ENCODE data around the gene PPP1R7. TPM values are rescaled to one million over a fixed set of nuclear protein-coding genes. Genes with fewer than 3 reads are reported as not detected.

Gene PPP1R7
- polyA plus RNA-seq, 1 of the 3 experiments (the other 2 are of a cell fraction), result 56.9 TPM

GRCh38 chr2:241219856-241220356, 69.6 kb downstream of the PPP1R7 start:
- Histone ChIP-seq H3K27me3 (ENCODE audit: insufficient read depth) (no peaks in the 10 kb centered on the region), H4K20me1 (ENCODE audit: insufficient read depth) (no peaks in the 10 kb centered on the region; the same call in 1 of the 2 replicates), H3K9me2 (no peaks in the 10 kb centered on the region), H3F3A (replicated peaks; ENCODE audit: insufficient read depth) (peaks cover 19% of the 10 kb centered on the region), H3K79me2 (ENCODE audit: insufficient read depth) (no peaks in the 10 kb centered on the region), H3K4me3 (ENCODE audit: low read depth in 2 of 2, low read length in 1 of 2) (no peak overlapping the region), H3K9ac (no peak overlapping the region), H3K27ac (ENCODE audit: low read depth in 2 of 2, low read length in 1 of 2) (no peak overlapping the region), H3K36me3 (replicated peaks in 1 of 2; ENCODE audit: control insufficient read depth in 1 of 2, insufficient read depth in 2 of 2, low read length in 1 of 2) (no peaks in the 10 kb centered on the region), H2AFZ (ENCODE audit: low read depth) (no peak overlapping the region), H3K4me2 (0 out of 2 replicates have a peak overlapping the region, but pooled peaks have one; percentile 90), H3K9me3 (no peaks in the 10 kb centered on the region), H3K4me1 (ENCODE audit: control insufficient read depth in 1 of 2, insufficient read depth in 2 of 2, low read depth in 1 of 2, low read length in 1 of 2) (peaks cover 15 to 21% of the 10 kb centered on the region in 2 experiments; a peak in 2 of 4 replicates)
- WGBS (ENCODE audit: low lambda C conversion rate), result 96% methylated on average over 6 of the region's 6 CpGs
- CTCF ChIA-PET, result no interaction called here
- POLR2A ChIA-PET, result no interaction called here
- TF ChIP-seq RAD21 (IDR thresholded peaks at IDR 0.05; ENCODE audit: low read length) (no peak), FOXM1 (IDR thresholded peaks at IDR 0.05; ENCODE audit: low read depth) (no peak), RCOR1 (IDR thresholded peaks at IDR 0.05; ENCODE audit: low read length) (no peak)
- no peak for DNase-seq

- Histone ChIP-seq H3F3A (replicated peaks; ENCODE audit: insufficient read depth) (peaks cover 27% of the 10 kb centered on the region), H4K20me1 (ENCODE audit: insufficient read depth) (peaks cover 16% of the 10 kb centered on the region), H3K4me3 (ENCODE audit: low read depth in 2 of 2, low read length in 1 of 2) (no peak overlapping the region), H3K27ac (ENCODE audit: low read depth in 2 of 2, low read length in 1 of 2) (peak overlapping the region; percentile 6 to 56; a peak in 3 of 4 replicates), H3K4me1 (ENCODE audit: control insufficient read depth in 1 of 2, insufficient read depth in 2 of 2, low read depth in 1 of 2, low read length in 1 of 2) (peaks cover 15 to 26% of the 10 kb centered on the region in 2 experiments; a peak in 2 of 4 replicates), H3K9me3 (no peaks in the 10 kb centered on the region), H2AFZ (ENCODE audit: low read depth) (no peak overlapping the region), H3K27me3 (ENCODE audit: insufficient read depth) (no peaks in the 10 kb centered on the region), H3K36me3 (replicated peaks in 1 of 2; ENCODE audit: control insufficient read depth in 1 of 2, insufficient read depth in 2 of 2, low read length in 1 of 2) (peaks cover 0 to 24% of the 10 kb centered on the region in 2 experiments), H3K79me2 (ENCODE audit: insufficient read depth) (no peaks in the 10 kb centered on the region), H3K9me2 (no peaks in the 10 kb centered on the region), H3K4me2 (no peak overlapping the region), H3K9ac (no peak overlapping the region)
- TF ChIP-seq TCF12 (IDR thresholded peaks at IDR 0.05) (no peak), IRF3 (IDR thresholded peaks at IDR 0.05; ENCODE audit: low read depth, low read length) (no peak), NRF1 (IDR thresholded peaks at IDR 0.05; ENCODE audit: low read depth, low read length) (no peak), YY1 (IDR thresholded peaks at IDR 0.05; ENCODE audit: low read depth) (no peak), MXI1 (IDR thresholded peaks at IDR 0.05; ENCODE audit: low read depth, low read length) (no peak), CHD2 (IDR thresholded peaks at IDR 0.05; ENCODE audit: low read length, partially characterized antibody) (no peak), EP300 (IDR thresholded peaks at IDR 0.05; ENCODE audit: borderline replicate concordance in 1 of 2, low read depth in 1 of 2, low read length in 1 of 2) (no peak), GABPA (IDR thresholded peaks at IDR 0.05; ENCODE audit: low read depth) (no peak), NFIC (IDR thresholded peaks at IDR 0.05; ENCODE audit: borderline replicate concordance) (no peak), REST (IDR thresholded peaks at IDR 0.05; ENCODE audit: low read depth, low read length) (no peak), ELF1 (IDR thresholded peaks at IDR 0.05) (no peak), FOXM1 (IDR thresholded peaks at IDR 0.05; ENCODE audit: low read depth) (no peak), POLR2AphosphoS5 (IDR thresholded peaks at IDR 0.05; ENCODE audit: low read depth, low read length) (no peak), RXRA (IDR thresholded peaks at IDR 0.05; ENCODE audit: borderline replicate concordance, low read depth) (no peak), MEF2A (IDR thresholded peaks at IDR 0.05; ENCODE audit: borderline replicate concordance, low read depth) (no peak)
- TF ChIP-seq, protein P1, sequence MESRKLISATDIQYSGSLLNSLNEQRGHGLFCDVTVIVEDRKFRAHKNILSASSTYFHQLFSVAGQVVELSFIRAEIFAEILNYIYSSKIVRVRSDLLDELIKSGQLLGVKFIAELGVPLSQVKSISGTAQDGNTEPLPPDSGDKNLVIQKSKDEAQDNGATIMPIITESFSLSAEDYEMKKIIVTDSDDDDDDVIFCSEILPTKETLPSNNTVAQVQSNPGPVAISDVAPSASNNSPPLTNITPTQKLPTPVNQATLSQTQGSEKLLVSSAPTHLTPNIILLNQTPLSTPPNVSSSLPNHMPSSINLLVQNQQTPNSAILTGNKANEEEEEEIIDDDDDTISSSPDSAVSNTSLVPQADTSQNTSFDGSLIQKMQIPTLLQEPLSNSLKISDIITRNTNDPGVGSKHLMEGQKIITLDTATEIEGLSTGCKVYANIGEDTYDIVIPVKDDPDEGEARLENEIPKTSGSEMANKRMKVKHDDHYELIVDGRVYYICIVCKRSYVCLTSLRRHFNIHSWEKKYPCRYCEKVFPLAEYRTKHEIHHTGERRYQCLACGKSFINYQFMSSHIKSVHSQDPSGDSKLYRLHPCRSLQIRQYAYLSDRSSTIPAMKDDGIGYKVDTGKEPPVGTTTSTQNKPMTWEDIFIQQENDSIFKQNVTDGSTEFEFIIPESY (IDR thresholded peaks at IDR 0.05; ENCODE audit: borderline replicate concordance, low read depth), result no peak
- POLR2A ChIA-PET, result interaction anchor here (0.7 to 1.7 kb wide), 2 partner anchors 12 to 403 kb away, joined by 3 to 4 read pairs; partner anchors contain the start of gene KIF1A
- CTCF ChIA-PET, result interaction anchor here (0.8 to 2.7 kb wide), 3 partner anchors 9 to 372 kb away, joined by 3 to 10 read pairs (median 3); no protein-coding TSS in a partner anchor
- no peak for DNase-seq
- 89% methylated on average over 13 of the region's 23 CpGs for WGBS (ENCODE audit: low lambda C conversion rate)
Measured at GRCh38 chr2:241223211-241224017, 73.1 kb downstream of the PPP1R7 start.
